ENCODE measurements around the gene HDAC3.
A peak's percentile ranks its signal among the peaks of the same experiment; 100 is the strongest.

The HDAC3 gene

GRCh38 chr5:141635646-141636045 is 1.0 kb downstream of the HDAC3 start:
- no peak for TF ChIP-seq CREB1 (IDR thresholded peaks at IDR 0.05; ENCODE audit: low read depth)

DNA sequence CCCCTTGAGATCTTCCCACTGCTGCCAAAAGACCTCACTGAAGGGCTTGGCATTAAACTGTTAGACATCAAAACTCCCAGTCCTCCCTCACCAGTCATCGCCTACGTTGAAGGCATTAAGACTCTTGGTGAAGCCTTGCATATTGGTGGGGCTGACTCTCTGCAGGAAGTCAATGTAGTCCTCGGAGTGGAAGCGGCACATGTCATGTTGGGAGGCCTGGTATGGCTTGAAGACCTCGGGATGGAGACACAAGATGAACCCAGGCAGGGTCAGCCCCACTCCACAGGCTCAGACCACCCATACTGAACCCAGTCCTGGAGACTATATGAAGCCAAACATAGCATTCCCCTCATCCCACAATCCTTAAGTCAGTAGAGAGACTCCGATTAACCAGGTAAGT is 1.9 kb downstream of the HDAC3 start:
- TF ChIP-seq YY1 (IDR thresholded peaks at IDR 0.05; ENCODE audit: low read depth) (no peak), NFIC (IDR thresholded peaks at IDR 0.05) (no peak), TAF1 (IDR thresholded peaks at IDR 0.05; ENCODE audit: low read depth) (no peak), EGR1 (IDR thresholded peaks at IDR 0.05) (no peak), REST (IDR thresholded peaks at IDR 0.05; ENCODE audit: low read depth) (no peak), RAD21 (IDR thresholded peaks at IDR 0.05; ENCODE audit: low read depth) (no peak), CREB1 (IDR thresholded peaks at IDR 0.05; ENCODE audit: low read depth) (no peak)

DNA sequence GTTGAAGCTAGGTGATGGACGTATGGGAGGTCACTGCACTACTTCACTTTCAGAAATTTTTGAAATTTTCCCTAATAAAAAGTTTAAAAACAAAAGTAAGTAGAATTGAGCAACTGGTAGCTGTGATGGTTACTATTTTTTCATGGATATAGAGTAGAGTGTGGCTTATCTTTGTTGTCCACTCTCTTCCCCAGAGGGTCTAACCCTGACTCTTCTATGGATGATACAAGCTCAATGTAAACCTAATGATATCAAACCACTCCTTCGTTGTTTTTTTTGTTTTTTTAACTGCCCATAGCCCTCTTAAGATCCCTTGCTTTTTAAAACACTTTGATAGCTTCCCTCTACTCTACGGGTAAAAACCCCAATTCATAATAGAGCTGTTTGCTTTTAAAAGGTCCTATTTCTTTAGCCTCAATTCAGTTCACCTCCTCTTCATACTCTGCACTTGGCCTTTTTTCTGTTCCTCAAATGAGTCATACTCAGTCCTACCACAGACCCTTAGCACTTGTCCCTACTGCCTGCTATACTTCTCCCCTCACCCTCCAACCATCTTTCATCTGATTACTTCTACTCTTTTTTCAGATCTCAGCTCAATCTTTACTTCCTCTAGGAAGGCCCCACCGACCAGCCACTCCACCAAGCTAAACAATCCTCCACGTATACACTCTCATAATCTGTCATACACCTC is 2.6 kb downstream of the HDAC3 start:
- no peak for TF ChIP-seq TCF12 (IDR thresholded peaks at IDR 0.05; ENCODE audit: low read depth)
- TF ChIP-seq TAF1 (IDR thresholded peaks at IDR 0.05; ENCODE audit: low read depth) = no peak
- TF ChIP-seq MAX (IDR thresholded peaks at IDR 0.05) = no peak
- TF ChIP-seq NFIC (IDR thresholded peaks at IDR 0.05) = no peak
- no peak for TF ChIP-seq EGR1 (IDR thresholded peaks at IDR 0.05)
- no peak for TF ChIP-seq CEBPB (IDR thresholded peaks at IDR 0.05)
- no peak for TF ChIP-seq CREB1 (IDR thresholded peaks at IDR 0.05; ENCODE audit: low read depth)
- no peak for TF ChIP-seq USF1 (IDR thresholded peaks at IDR 0.05)
- no peak for TF ChIP-seq EP300 (IDR thresholded peaks at IDR 0.05; ENCODE audit: borderline replicate concordance)
- TF ChIP-seq FOXM1 (IDR thresholded peaks at IDR 0.05; ENCODE audit: borderline replicate concordance, low read depth) = no peak
- no peak for TF ChIP-seq RAD21 (IDR thresholded peaks at IDR 0.05; ENCODE audit: low read depth)
- TF ChIP-seq REST (IDR thresholded peaks at IDR 0.05; ENCODE audit: low read depth) = no peak
- TF ChIP-seq ZBTB7A (IDR thresholded peaks at IDR 0.05; ENCODE audit: low read depth) = no peak
- no peak for TF ChIP-seq YY1 (IDR thresholded peaks at IDR 0.05; ENCODE audit: low read depth)
- TF ChIP-seq TEAD4 (IDR thresholded peaks at IDR 0.05) = no peak

- TF ChIP-seq TCF12 (IDR thresholded peaks at IDR 0.05; ENCODE audit: low read depth) (no peak), NFIC (IDR thresholded peaks at IDR 0.05) (peak; percentile 56)
These were observed 4.0 kb downstream of the HDAC3 start for GRCh38 chr5:141632650-141633049.

GRCh38 chr5:141630570-141631140 is 6.0 kb downstream of the HDAC3 start:
- TF ChIP-seq TAF1 (IDR thresholded peaks at IDR 0.05; ENCODE audit: low read depth) (no peak), REST (IDR thresholded peaks at IDR 0.05; ENCODE audit: low read depth) (no peak), NFIC (IDR thresholded peaks at IDR 0.05) (no peak), ZBTB7A (IDR thresholded peaks at IDR 0.05; ENCODE audit: low read depth) (no peak), CREB1 (IDR thresholded peaks at IDR 0.05; ENCODE audit: low read depth) (no peak), CEBPB (IDR thresholded peaks at IDR 0.05) (no peak), USF1 (IDR thresholded peaks at IDR 0.05) (no peak), EP300 (IDR thresholded peaks at IDR 0.05; ENCODE audit: borderline replicate concordance) (no peak), FOXM1 (IDR thresholded peaks at IDR 0.05; ENCODE audit: borderline replicate concordance, low read depth) (no peak), TCF12 (IDR thresholded peaks at IDR 0.05; ENCODE audit: low read depth) (no peak), EGR1 (IDR thresholded peaks at IDR 0.05) (no peak), YY1 (IDR thresholded peaks at IDR 0.05; ENCODE audit: low read depth) (no peak), MAX (IDR thresholded peaks at IDR 0.05) (no peak), TEAD4 (IDR thresholded peaks at IDR 0.05) (no peak)
